DND-41 (cell line): ENCODE data around the gene EIF3A.

Experiments
- CTCF ChIP-seq: IDR thresholded peaks from 2 replicates; pipeline ENCODE4 v1.5.1; 2012; ENCODE audit warnings: borderline replicate concordance, low read length, moderate library complexity, mild to moderate bottlenecking; ENCODE audit not compliant: poor library complexity, severe bottlenecking; ENCODE audit errors: extremely low read depth
- EZH2 ChIP-seq: IDR thresholded peaks from 3 replicates; pipeline ENCODE4 v1.6.1; 2012; ENCODE audit warnings: borderline replicate concordance, low read depth, mild to moderate bottlenecking, moderate library complexity, low read length, inconsistent platforms; ENCODE audit not compliant: severe bottlenecking

- TF ChIP-seq CTCF, result peak; percentile 25
- no peak for TF ChIP-seq EZH2
Measured at GRCh38 chr10:119030421-119031250, 50.0 kb downstream of the EIF3A start.
